NCI-H1436 (cell line): ENCODE results near the gene PCDHGA3.
"Not testable (repeated sequence)": the region's sequence is repeated elsewhere in the genome, so short reads cannot be mapped to it uniquely, and the experiment has no call there.

Experiments used
- DNase-seq: peaks from one replicate; lab custom pipeline; 2025; lab: John Stamatoyannopoulos, UW

The PCDHGA3 gene

DNA sequence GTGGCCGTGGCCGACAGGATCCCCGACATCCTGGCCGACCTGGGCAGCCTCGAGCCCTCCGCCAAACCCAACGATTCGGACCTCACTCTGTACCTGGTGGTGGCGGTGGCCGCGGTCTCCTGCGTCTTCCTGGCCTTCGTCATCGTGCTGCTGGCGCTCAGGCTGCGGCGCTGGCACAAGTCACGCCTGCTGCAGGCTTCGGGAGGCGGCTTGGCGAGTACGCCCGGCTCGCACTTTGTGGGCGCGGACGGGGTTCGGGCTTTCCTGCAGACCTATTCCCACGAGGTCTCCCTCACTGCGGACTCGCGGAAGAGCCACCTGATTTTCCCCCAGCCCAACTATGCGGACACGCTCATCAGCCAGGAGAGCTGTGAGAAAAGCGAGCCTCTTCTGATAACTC lies 2.4 kb downstream of the PCDHGA3 start:
- DNase-seq = not testable (repeated sequence)

DNA sequence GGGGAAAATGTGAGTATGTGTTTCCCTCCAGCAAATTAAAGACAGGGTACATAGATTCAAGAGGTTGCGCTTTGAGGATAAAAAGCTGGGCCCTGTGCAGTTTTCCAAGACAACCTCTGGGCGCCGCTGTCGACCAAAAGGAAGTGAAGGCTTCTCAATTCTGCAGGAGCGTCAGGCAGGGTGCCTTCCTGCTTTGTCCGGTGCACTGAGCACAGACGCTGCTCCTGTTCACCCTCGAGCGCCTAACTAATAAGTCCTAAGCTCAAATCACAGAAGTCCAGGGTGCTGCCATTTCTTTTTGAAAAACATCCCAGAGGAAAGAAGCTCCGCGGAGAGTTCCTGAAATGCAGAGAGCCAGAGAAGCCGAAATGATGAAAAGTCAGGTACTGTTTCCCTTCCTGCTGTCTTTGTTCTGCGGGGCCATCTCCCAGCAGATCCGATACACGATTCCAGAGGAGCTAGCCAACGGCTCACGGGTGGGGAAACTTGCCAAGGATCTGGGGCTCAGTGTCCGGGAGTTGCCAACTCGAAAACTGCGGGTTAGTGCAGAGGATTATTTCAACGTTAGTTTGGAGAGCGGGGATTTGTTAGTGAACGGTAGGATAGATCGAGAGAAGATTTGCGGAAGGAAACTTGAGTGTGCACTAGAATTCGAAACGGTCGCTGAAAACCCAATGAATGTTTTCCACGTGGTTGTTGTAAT lies 6.4 kb downstream of the PCDHGA3 start, which contains the start of gene PCDHGB1:
TSS of gene PCDHGB1 (plus strand) at position 183 of the 703 bp plus-strand sequence. CDS start at position 345, 162 bp downstream.
- DNase-seq = peak; percentile 39

GRCh38 chr5:141351591-141351990 lies 8.0 kb downstream of the PCDHGA3 start:
- no peak for DNase-seq

- no peak for DNase-seq
Observed at GRCh38 chr5:141354900-141355469, 11.4 kb downstream of the PCDHGA3 start, which contains the start of gene PCDHGA4. Gene PCDHGA4, plus strand, starts transcription at chr5:141355021. Its CDS starts 87 bp downstream, at chr5:141355108.

DNA sequence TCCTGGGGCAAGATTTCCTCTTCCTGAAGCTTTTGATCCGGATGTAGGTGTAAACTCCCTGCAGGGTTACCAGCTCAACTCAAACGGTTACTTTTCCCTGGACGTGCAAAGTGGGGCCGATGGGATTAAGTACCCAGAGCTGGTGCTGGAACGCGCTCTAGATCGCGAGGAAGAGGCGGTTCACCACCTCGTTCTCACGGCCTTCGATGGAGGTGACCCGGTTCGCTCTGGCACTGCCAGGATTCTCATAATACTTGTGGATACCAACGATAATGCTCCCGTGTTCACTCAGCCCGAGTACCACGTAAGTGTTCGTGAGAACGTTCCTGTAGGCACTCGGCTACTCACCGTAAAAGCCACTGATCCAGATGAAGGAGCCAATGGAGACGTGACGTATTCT lies 12.0 kb downstream of the PCDHGA3 start:
- DNase-seq = no peak

DNA sequence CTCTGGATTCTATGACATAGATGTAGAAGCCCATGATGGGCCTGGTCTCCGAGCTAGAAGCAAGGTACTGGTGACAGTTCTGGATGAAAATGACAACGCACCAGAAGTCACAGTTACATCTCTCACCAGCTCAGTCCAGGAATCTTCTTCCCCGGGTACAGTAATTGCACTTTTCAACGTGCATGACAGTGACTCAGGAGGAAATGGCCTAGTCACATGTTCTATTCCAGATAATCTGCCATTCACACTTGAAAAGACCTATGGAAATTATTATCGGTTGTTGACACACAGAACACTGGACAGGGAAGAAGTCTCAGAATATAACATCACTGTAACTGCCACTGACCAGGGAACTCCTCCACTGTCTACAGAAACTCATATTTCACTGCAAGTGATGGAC lies 12.5 kb downstream of the PCDHGA3 start:
- DNase-seq = no peak

- DNase-seq = no peak
Observed at GRCh38 chr5:141356950-141357349, 13.3 kb downstream of the PCDHGA3 start.

DNA sequence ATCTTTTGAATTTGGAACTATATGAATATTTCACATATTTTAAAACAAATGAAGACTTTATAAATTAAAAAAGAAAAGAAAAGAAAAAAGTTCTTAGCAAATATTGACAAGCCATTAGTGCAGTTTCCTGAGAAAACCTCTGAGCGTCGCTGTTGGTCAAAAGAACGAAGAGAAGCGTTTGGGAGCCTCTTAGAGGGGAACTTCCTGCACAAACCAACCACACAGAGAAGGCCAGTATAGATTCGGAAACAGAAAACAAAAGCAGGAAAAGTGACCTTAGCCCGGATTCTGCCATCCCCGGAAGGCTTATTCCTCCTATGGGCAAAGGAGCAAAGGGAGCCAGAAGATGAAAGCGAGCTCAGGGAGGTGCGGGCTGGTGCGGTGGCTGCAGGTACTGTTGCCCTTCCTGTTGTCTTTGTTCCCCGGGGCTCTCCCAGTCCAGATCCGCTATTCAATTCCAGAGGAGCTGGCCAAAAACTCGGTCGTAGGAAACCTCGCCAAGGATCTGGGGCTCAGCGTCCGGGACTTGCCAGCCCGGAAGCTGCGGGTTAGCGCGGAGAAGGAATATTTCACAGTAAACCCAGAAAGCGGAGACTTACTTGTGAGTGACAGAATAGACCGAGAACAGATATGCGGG lies 16.3 kb downstream of the PCDHGA3 start, which contains the start of gene PCDHGB2:
TSS of gene PCDHGB2 (plus strand) at position 205 of the 637 bp plus-strand sequence. CDS start at position 347, 142 bp downstream.
- DNase-seq = no peak

GRCh38 chr5:141360685-141361084 lies 17.1 kb downstream of the PCDHGA3 start:
- DNase-seq = no peak

DNA sequence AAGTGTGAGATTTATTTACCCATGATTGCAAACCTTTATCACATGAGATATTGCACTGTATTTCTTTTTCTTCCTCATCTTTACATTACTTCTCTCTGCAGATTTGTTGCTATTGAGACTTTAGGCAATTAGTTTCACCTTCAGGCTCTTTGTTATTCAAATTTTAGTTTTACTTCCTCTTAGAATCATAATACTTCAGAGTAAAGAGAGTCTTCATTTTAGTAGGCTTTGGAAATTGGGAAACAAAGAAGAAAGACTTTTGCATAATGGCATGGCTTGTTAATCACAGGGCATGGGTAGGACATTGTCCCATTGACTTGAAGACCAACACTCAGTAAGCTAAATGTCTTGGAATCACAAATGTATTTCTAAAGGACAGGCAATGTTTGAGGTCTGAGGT lies 19.1 kb downstream of the PCDHGA3 start:
- no peak for DNase-seq

GRCh38 chr5:141363952-141364660 lies 20.5 kb downstream of the PCDHGA3 start, which contains the start of gene PCDHGA5:
Gene PCDHGA5, plus strand, starts transcription at chr5:141364162. Its CDS starts 169 bp downstream, at chr5:141364331.
- DNase-seq = no peak

DNA sequence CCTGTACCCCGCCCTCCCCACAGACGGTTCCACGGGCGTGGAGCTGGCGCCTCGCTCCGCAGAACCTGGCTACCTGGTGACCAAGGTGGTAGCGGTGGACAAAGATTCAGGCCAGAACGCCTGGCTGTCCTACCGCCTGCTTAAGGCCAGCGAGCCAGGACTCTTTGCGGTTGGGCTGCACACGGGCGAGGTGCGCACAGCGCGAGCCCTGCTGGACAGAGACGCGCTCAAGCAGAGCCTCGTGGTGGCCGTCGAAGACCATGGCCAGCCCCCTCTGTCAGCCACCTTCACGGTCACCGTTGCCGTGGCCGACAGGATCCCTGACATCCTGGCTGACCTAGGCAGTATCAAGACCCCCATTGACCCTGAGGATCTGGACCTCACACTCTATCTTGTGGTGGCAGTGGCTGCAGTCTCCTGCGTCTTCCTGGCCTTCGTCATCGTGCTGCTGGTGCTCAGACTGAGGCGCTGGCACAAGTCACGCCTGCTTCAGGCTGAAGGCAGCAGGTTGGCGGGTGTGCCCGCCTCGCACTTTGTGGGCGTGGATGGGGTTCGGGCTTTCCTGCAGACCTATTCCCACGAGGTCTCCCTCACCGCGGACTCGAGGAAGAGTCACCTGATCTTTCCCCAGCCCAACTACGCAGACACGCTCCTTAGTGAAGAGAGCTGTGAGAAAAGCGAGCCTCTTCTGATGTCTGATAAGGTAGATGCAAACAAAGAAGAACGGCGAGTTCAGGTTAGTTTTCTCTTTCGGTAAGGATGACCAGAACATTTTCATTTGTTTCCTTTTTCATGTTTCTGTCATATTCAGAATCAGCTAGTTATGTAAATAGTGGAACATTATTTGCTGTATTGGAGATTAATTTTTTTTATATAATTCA lies 22.6 kb downstream of the PCDHGA3 start:
- no peak for DNase-seq

GRCh38 chr5:141369994-141370848 lies 26.6 kb downstream of the PCDHGA3 start, which contains the start of gene PCDHGB3:
Gene PCDHGB3, plus strand, starts transcription at chr5:141370242. Its CDS starts 153 bp downstream, at chr5:141370395.
- no peak for DNase-seq

DNA sequence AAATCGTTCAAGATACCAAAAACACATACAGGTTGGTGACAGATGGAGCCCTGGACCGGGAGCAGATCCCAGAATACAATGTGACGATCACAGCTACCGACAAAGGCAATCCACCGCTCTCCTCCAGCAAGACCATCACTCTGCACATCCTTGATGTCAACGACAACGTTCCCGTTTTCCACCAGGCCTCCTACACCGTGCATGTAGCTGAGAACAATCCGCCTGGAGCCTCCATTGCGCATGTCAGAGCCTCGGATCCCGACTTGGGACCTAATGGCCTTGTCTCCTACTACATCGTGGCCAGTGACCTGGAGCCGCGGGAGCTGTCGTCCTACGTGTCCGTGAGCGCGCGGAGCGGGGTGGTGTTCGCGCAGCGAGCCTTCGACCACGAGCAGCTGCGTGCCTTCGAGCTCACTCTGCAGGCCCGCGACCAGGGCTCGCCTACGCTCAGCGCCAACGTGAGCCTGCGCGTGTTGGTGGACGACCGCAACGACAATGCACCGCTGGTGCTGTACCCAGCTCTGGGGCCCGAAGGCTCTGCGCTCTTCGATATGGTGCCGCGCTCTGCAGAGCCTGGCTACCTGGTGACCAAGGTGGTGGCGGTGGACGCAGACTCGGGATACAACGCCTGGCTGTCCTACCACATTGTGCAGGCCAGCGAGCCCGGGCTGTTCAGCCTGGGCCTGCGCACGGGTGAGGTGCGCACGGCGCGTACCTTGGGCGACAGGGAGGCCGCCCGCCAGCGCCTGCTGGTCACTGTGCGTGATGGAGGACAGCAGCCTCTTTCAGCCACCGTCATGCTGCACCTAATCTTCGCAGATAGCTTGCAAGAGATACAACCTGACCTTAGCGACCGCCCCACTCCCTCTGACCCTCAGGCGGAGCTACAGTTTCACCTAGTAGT lies 28.2 kb downstream of the PCDHGA3 start:
- no peak for DNase-seq

- DNase-seq = no peak
Observed at GRCh38 chr5:141373673-141374317, 30.2 kb downstream of the PCDHGA3 start, which contains the start of gene PCDHGA6. Gene PCDHGA6, plus strand, starts transcription at chr5:141373891. Its CDS starts 193 bp downstream, at chr5:141374084.

DNA sequence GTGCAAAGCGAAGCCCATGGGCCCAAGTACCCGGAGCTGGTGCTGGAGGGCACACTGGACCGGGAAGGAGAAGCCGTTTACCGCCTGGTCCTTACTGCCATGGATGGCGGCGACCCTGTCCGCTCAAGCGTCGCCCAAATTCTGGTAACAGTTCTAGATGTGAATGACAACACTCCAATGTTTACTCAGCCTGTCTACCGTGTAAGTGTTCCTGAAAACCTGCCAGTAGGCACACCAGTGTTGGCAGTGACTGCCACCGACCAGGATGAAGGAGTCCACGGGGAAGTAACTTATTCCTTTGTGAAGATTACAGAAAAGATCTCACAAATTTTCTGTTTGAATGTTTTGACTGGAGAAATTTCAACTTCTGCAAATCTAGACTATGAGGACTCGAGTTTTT lies 31.0 kb downstream of the PCDHGA3 start:
- DNase-seq = no peak

GRCh38 chr5:141375444-141376155 lies 32.0 kb downstream of the PCDHGA3 start:
- not testable (repeated sequence) for DNase-seq
